Mesothelial cell of epicardium (in vitro differentiated cells): Measurements from ENCODE around the gene CAMKMT. TPM values are rescaled to one million over a fixed set of nuclear protein-coding genes. Genes with fewer than 3 reads are reported as not detected.

Source experiments
- DNase-seq, 2 experiments: peaks; one replicate each; pipeline ENCODE4 v3.0.0; 2021; ENCODE audit warnings: low spot score in 2 of 2; ENCODE audit not compliant: unreplicated experiment in 2 of 2
- H3K27ac Mint-ChIP-seq: 2 replicates; pipeline ENCODE4 v1.8.0; 2021; ENCODE audit warnings: mixed read lengths
- H3K27me3 Mint-ChIP-seq: 2 replicates; pipeline ENCODE4 v1.8.0; 2021; ENCODE audit warnings: low read depth, mixed read lengths
- H3K36me3 Mint-ChIP-seq: 2 replicates; pipeline ENCODE4 v1.8.0; 2021; ENCODE audit warnings: mixed read lengths
- H3K4me1 Mint-ChIP-seq: 2 replicates; pipeline ENCODE4 v1.8.0; 2021; ENCODE audit warnings: mixed read lengths
- H3K4me3 Mint-ChIP-seq: 2 replicates; pipeline ENCODE4 v1.8.0; 2021; ENCODE audit warnings: mild to moderate bottlenecking, moderate library complexity, mixed read lengths
- H3K9me3 Mint-ChIP-seq: 2 replicates; pipeline ENCODE4 v1.8.0; 2021; ENCODE audit warnings: mixed read lengths
- CTCF ChIP-seq: fragments of 200-600 bp; sonication (generic); IDR thresholded peaks from one replicate; pipeline ENCODE4 v1.5.0; 2021; ENCODE audit warnings: antibody characterized with exemption; ENCODE audit not compliant: unreplicated experiment
- total RNA-seq: library from RNA; stranded (reverse); gene quantifications from 3 replicates; pipeline ENCODE4 v1.2.1, GENCODE V29; 2021

CAMKMT gene
- total RNA-seq, 1 donor from 2014 or later, result 8.3 TPM

GRCh38 chr2:44348400-44348799 is 13.3 kb upstream of the CAMKMT start:
- no peak overlapping the region for H3K27ac Mint-ChIP-seq
- no peaks in the 10 kb centered on the region for H3K27me3 Mint-ChIP-seq
- H3K36me3 Mint-ChIP-seq, result peaks cover 15% of the 10 kb centered on the region
- DNase-seq, result no peak
- H3K4me3 Mint-ChIP-seq, result no peak overlapping the region
- no peak for TF ChIP-seq CTCF
- H3K9me3 Mint-ChIP-seq, result no peaks in the 10 kb centered on the region
- H3K4me1 Mint-ChIP-seq, result peaks cover 12% of the 10 kb centered on the region

GRCh38 chr2:44349506-44349905 is 12.2 kb upstream of the CAMKMT start:
- peaks cover 12% of the 10 kb centered on the region for H3K4me1 Mint-ChIP-seq
- no peaks in the 10 kb centered on the region for H3K9me3 Mint-ChIP-seq
- H3K36me3 Mint-ChIP-seq, result peaks cover 10% of the 10 kb centered on the region
- no peak for TF ChIP-seq CTCF
- no peak for DNase-seq
- no peak overlapping the region for H3K27ac Mint-ChIP-seq
- H3K4me3 Mint-ChIP-seq, result no peak overlapping the region
- no peaks in the 10 kb centered on the region for H3K27me3 Mint-ChIP-seq

- H3K4me3 Mint-ChIP-seq, result no peak overlapping the region
- H3K27ac Mint-ChIP-seq, result no peak overlapping the region
- H3K9me3 Mint-ChIP-seq, result no peaks in the 10 kb centered on the region
- TF ChIP-seq CTCF, result no peak
- H3K27me3 Mint-ChIP-seq, result no peaks in the 10 kb centered on the region
- no peak for DNase-seq
- peaks cover 6% of the 10 kb centered on the region for H3K36me3 Mint-ChIP-seq
- H3K4me1 Mint-ChIP-seq, result peaks cover 12% of the 10 kb centered on the region
Measured at GRCh38 chr2:44351088-44351487, 10.7 kb upstream of the CAMKMT start.

GRCh38 chr2:44351676-44352075 is 10.1 kb upstream of the CAMKMT start:
- peaks cover 12% of the 10 kb centered on the region for H3K4me1 Mint-ChIP-seq
- H3K36me3 Mint-ChIP-seq, result peaks cover 3% of the 10 kb centered on the region
- H3K9me3 Mint-ChIP-seq, result no peaks in the 10 kb centered on the region
- TF ChIP-seq CTCF, result no peak
- H3K27me3 Mint-ChIP-seq, result no peaks in the 10 kb centered on the region
- H3K27ac Mint-ChIP-seq, result no peak overlapping the region
- H3K4me3 Mint-ChIP-seq, result no peak overlapping the region
- no peak for DNase-seq

GRCh38 chr2:44352510-44352909 is 9.2 kb upstream of the CAMKMT start:
- no peak for DNase-seq
- Mint-ChIP-seq H3K27ac (no peak overlapping the region), H3K4me1 (peaks cover 12% of the 10 kb centered on the region), H3K36me3 (peaks cover 3% of the 10 kb centered on the region), H3K4me3 (no peak overlapping the region), H3K27me3 (no peaks in the 10 kb centered on the region), H3K9me3 (no peaks in the 10 kb centered on the region)
- no peak for TF ChIP-seq CTCF

- no peak overlapping the region for H3K4me3 Mint-ChIP-seq
Measured at GRCh38 chr2:44354761-44355160, 7.0 kb upstream of the CAMKMT start.

More at GRCh38 chr2:44354761-44355160, 7.0 kb upstream of the CAMKMT start:
- Mint-ChIP-seq H3K9me3 (no peaks in the 10 kb centered on the region), H3K36me3 (peaks cover 3% of the 10 kb centered on the region), H3K27ac (no peak overlapping the region), H3K27me3 (no peaks in the 10 kb centered on the region), H3K4me1 (peaks cover 15% of the 10 kb centered on the region)
- DNase-seq, result no peak
- TF ChIP-seq CTCF, result no peak
